GM12874 (cell line): ENCODE results near the gene PPP2R3B.

Experiments used
- CTCF ChIP-seq: IDR thresholded peaks from 2 replicates; pipeline ENCODE4 v1.5.1; 2011; ENCODE audit warnings: low read depth, mild to moderate bottlenecking, control low read depth, low read length, moderate library complexity; ENCODE audit not compliant: insufficient read depth

Gene PPP2R3B

GRCh38 chrX:351736-352135 lies 35.0 kb downstream of the PPP2R3B start:
- TF ChIP-seq CTCF, result no peak

- TF ChIP-seq CTCF, result no peak
These were observed 36.0 kb downstream of the PPP2R3B start for GRCh38 chrX:350534-351323.

- TF ChIP-seq CTCF, result no peak
These were observed 36.6 kb downstream of the PPP2R3B start for GRCh38 chrX:350148-350533.

GRCh38 chrX:349702-350101 lies 37.0 kb downstream of the PPP2R3B start:
- no peak for TF ChIP-seq CTCF

- no peak for TF ChIP-seq CTCF
These were observed 37.5 kb downstream of the PPP2R3B start for GRCh38 chrX:349196-349595.

- TF ChIP-seq CTCF, result no peak
These were observed 38.1 kb downstream of the PPP2R3B start for GRCh38 chrX:348461-349117.

GRCh38 chrX:347351-348117 lies 39.2 kb downstream of the PPP2R3B start:
- TF ChIP-seq CTCF, result no peak
